ENCODE data around the gene ATP1B1.
"Not testable (repeated sequence)": the region's sequence is repeated elsewhere in the genome, so short reads cannot be mapped to it uniquely, and the experiment has no call there.

ATP1B1 gene

DNA sequence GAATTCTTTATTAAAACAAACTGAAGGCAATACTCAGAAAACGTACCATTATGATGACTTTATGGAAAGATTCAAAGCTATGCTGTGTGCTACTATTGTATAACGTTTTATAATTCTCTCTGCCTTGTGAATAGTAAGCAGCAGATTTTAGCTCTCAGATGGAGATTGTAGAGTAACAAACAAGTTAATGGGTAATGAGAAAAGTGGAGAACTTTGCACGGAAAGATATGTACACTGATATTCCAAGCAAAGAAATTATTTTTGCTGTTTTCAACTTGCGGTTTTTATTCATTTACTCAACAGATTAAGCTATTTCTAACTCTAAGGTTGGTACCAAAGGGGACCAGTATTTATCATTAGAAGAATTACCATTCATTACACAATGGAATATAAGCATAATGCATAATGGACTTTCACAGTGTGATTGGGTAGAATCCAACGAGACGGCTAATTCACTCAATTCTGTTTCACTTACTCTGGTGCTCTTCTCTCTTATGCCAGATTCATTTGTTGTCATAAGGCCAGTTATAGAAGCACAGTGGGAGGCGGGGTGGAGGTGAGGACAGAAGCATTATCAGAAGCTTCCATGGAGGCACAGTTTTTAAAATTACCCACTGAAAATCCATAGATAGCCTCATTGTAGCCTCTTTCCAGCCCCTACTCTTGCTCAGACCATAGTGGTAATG, 38.6 kb downstream of the ATP1B1 start:
- DNase-seq, result no peak

GRCh38 chr1:169146576-169147214, 40.2 kb downstream of the ATP1B1 start:
- DNase-seq, result no peak

DNA sequence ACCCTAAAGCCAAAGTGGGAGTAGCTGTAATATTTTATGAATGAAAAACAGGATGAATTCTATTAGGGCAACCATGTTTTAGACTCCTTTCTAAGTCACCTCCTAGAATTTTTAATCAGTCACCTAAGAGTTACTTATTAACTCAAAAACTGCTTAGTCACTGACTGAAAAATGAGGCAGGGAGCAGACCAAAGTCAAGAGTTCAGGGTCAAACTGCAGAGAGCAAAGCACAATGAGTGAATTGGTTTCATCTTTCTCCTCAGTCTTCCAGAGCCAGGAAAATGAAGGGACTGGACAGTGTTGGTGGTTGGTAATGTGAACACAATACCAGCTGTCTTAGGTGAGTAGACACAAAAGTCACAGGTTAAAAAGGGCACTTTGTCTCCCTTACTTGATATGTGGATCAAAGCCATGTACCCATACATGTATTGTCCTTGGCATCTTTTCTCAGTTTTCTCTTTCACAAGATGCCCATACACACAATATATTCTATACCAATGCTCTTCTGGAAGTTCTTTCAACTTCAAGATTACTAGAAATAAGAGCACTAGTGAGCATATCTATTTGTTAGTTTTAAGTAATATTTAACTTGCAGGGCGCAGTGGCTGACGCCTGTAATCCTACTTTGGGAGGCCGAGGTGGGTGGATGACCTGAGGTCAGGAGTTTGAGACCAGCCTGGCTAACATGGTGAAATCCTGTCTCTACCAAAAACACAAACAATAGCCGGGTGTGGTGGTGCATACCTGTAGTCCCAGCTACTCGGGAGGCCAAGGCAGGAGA, 42.2 kb downstream of the ATP1B1 start:
- no peak for DNase-seq

- DNase-seq, result no peak
Measured at GRCh38 chr1:169149555-169150286, 43.2 kb downstream of the ATP1B1 start.

GRCh38 chr1:169150641-169151337, 44.3 kb downstream of the ATP1B1 start:
- DNase-seq, result no peak

DNA sequence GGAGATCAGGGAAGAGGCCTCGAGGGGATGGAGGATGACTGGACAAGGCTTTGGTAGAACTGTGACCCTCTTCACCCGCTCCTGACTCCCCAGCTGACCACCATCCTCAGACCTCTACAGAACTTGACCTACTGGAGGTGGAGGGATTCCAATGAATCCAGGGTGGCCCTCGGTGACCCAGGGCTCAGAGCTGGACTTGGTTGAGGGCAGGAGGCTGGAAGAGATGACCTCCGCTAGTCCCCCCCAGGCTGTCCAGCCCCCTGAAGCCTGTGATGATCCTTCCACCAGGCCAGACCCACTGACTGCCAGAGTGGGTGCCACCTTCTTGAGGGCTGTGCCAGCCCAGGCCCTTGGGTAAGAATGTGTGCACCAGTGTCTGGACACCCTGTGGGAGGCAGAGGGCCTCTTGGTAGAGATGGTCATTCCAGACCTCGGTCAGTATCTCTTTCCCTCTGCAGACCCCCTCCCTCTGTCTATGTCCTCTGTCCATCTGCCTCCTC, 44.9 kb downstream of the ATP1B1 start:
- DNase-seq, result no peak

GRCh38 chr1:169155675-169156074, 49.2 kb downstream of the ATP1B1 start:
- no peak for DNase-seq

- DNase-seq, result no peak
Measured at GRCh38 chr1:169156580-169156979, 50.1 kb downstream of the ATP1B1 start.

- no peak for DNase-seq
Measured at GRCh38 chr1:169160845-169161495, 54.5 kb downstream of the ATP1B1 start.

- no peak for DNase-seq
Measured at GRCh38 chr1:169161496-169162194, 55.2 kb downstream of the ATP1B1 start.

DNA sequence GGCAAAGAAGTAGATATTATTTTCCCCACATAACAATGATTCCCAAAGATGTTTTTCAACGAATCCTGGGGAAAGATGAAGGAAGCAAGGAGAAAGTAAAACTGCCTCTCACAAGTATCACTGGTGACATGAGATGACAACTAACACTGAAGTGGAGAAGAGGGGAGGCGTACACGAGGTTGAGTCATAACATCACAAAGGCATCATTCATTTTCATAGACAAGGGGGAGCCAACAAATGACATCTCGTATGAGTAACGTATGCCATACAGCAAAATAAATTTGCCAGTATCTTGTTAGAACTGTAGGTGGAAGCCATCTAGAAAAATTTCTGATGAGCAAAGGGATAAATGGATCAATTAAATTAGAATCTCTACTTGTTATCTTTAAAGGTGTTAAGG, 56.6 kb downstream of the ATP1B1 start:
- DNase-seq, result no peak

- no peak for DNase-seq
Measured at GRCh38 chr1:169175461-169175860, 69.0 kb downstream of the ATP1B1 start.

- not testable (repeated sequence) for DNase-seq
Measured at GRCh38 chr1:169179431-169179830, 72.9 kb downstream of the ATP1B1 start.

- DNase-seq, result no peak
Measured at GRCh38 chr1:169180174-169180573, 73.7 kb downstream of the ATP1B1 start.

Measured in DMS153 (cell line).